ENCODE measurements around the gene ACP7.
"Not testable (repeated sequence)": the region's sequence is repeated elsewhere in the genome, so short reads cannot be mapped to it uniquely, and the experiment has no call there.

ACP7 gene

GRCh38 chr19:39110263-39110967, 26.2 kb downstream of the ACP7 start:
- peak; percentile 70 to 79 for DNase-seq

GRCh38 chr19:39111593-39112199, 27.5 kb downstream of the ACP7 start:
- no peak for DNase-seq

- DNase-seq = no peak
These were observed 28.2 kb downstream of the ACP7 start for GRCh38 chr19:39112338-39112890.

GRCh38 chr19:39113199-39113598, 29.0 kb downstream of the ACP7 start:
- DNase-seq = no peak

- no peak for DNase-seq
These were observed 31.1 kb downstream of the ACP7 start for GRCh38 chr19:39115105-39115847.

- not testable (repeated sequence) for DNase-seq
These were observed 32.9 kb downstream of the ACP7 start for GRCh38 chr19:39117023-39117422.

- no peak for DNase-seq
These were observed 35.7 kb downstream of the ACP7 start for GRCh38 chr19:39119830-39120229.

- DNase-seq = no peak
These were observed 39.0 kb downstream of the ACP7 start for GRCh38 chr19:39122934-39123731.

GRCh38 chr19:39124136-39124764, 40.1 kb downstream of the ACP7 start:
- no peak for DNase-seq

GRCh38 chr19:39125199-39125553, 41.0 kb downstream of the ACP7 start:
- DNase-seq = no peak

- DNase-seq = peak; percentile 96 to 98
These were observed 41.6 kb downstream of the ACP7 start, which contains the start of gene PAK4 for GRCh38 chr19:39125554-39126311. Gene PAK4 (plus strand): TSS chr19:39125786. CDS start chr19:39169554, 43,768 bp downstream.

- DNase-seq = no peak
These were observed 42.4 kb downstream of the ACP7 start for GRCh38 chr19:39126312-39127187.

GRCh38 chr19:39127812-39128515, 43.8 kb downstream of the ACP7 start:
- DNase-seq = no peak

GRCh38 chr19:39128516-39129079, 44.4 kb downstream of the ACP7 start:
- DNase-seq = no peak

GRCh38 chr19:39129116-39129515, 44.9 kb downstream of the ACP7 start:
- DNase-seq = no peak

- no peak for DNase-seq
These were observed 46.4 kb downstream of the ACP7 start for GRCh38 chr19:39130337-39131254.

GRCh38 chr19:39131255-39131755, 47.1 kb downstream of the ACP7 start:
- DNase-seq = no peak

- DNase-seq = no peak
These were observed 48.3 kb downstream of the ACP7 start for GRCh38 chr19:39132344-39132969.
